Neural cell (in vitro differentiated cells): ENCODE data around the gene CNTN4. TPM values are rescaled to one million over a fixed set of nuclear protein-coding genes. Genes with fewer than 3 reads are reported as not detected.
A peak's percentile ranks its signal among the peaks of the same experiment; 100 is the strongest.

Source experiments
- H2AFZ ChIP-seq: fragments of 200-600, 300-800 bp; sonication (generic), shearing (Covaris generic); 2 replicates; pipeline ENCODE4 v1.6.0; 2014; ENCODE audit warnings: low read depth, mild to moderate bottlenecking, antibody characterized with exemption, low read length, moderate library complexity
- H3F3A ChIP-seq: fragments of 200-600 bp; shearing (Covaris generic); 2 replicates; pipeline ENCODE4 v1.6.1; 2016; ENCODE audit warnings: mild to moderate bottlenecking, moderate library complexity, mixed read lengths, antibody characterized with exemption, low read length; ENCODE audit not compliant: insufficient read depth, poor library complexity, severe bottlenecking
- H3K27ac ChIP-seq: fragments of 200-600, 300-800 bp; sonication (generic), shearing (Covaris generic); 2 replicates; pipeline ENCODE4 v1.5.1; 2014; ENCODE audit warnings: mild to moderate bottlenecking, low read length, moderate library complexity
- H3K27me3 ChIP-seq: fragments of 300-800, 200-600 bp; sonication (generic), shearing (Covaris generic); 2 replicates; pipeline ENCODE4 v1.6.0; 2014; ENCODE audit warnings: mild to moderate bottlenecking, low read depth, low read length, moderate library complexity; ENCODE audit not compliant: insufficient read depth
- H3K36me3 ChIP-seq: fragments of 300-800, 200-600 bp; sonication (generic), shearing (Covaris generic); 2 replicates; pipeline ENCODE4 v1.5.1; 2014; ENCODE audit warnings: mild to moderate bottlenecking, antibody characterized with exemption, low read length, moderate library complexity; ENCODE audit not compliant: insufficient read depth
- H3K4me2 ChIP-seq: fragments of 300-800, 200-600 bp; sonication (generic), shearing (Covaris generic); 2 replicates; pipeline ENCODE4 v1.6.0; 2014; ENCODE audit warnings: mild to moderate bottlenecking, low read length
- H3K4me3 ChIP-seq: fragments of 300-800, 200-600 bp; sonication (generic), shearing (Covaris generic); 2 replicates; pipeline ENCODE4 v1.5.1; 2014; ENCODE audit warnings: mild to moderate bottlenecking, low read length, moderate library complexity
- H3K79me2 ChIP-seq: fragments of 200-600 bp; shearing (Covaris generic); replicated peaks from 2 replicates; pipeline ENCODE4 v1.6.0; 2014; ENCODE audit warnings: mild to moderate bottlenecking, low read length, moderate library complexity; ENCODE audit not compliant: insufficient read depth
- H3K9ac ChIP-seq: fragments of 300-800, 200-600 bp; sonication (generic), shearing (Covaris generic); 2 replicates; pipeline ENCODE4 v1.6.1; 2016; ENCODE audit warnings: mild to moderate bottlenecking, low read length, mixed read lengths
- H3K9me2 ChIP-seq: fragments of 200-600 bp; shearing (Covaris generic); 2 replicates; pipeline ENCODE4 v1.6.1; 2016; ENCODE audit warnings: mild to moderate bottlenecking, low read length, mixed read lengths; ENCODE audit not compliant: insufficient read depth
- H3K9me3 ChIP-seq: fragments of 200-600, 300-800 bp; sonication (generic), shearing (Covaris generic); 2 replicates; pipeline ENCODE4 v1.6.1; 2016; ENCODE audit warnings: mild to moderate bottlenecking, mixed run types, low read length, moderate library complexity, mixed read lengths
- H4K20me1 ChIP-seq: fragments of 200-600 bp; shearing (Covaris generic); 2 replicates; pipeline ENCODE4 v1.6.1; 2016; ENCODE audit warnings: mild to moderate bottlenecking, mixed run types; ENCODE audit not compliant: insufficient read depth
- EP300 ChIP-seq: fragments of 450-650 bp; conservative IDR thresholded peaks from 2 replicates; pipeline ENCODE4 v1.6.1; 2014; ENCODE audit warnings: antibody characterized with exemption, mild to moderate bottlenecking, moderate library complexity; ENCODE audit not compliant: poor library complexity, severe bottlenecking
- EZH2 ChIP-seq: fragments of 200-600, 300-800 bp; shearing (Covaris generic), sonication (generic); IDR thresholded peaks from 2 replicates; pipeline ENCODE4 v1.6.1; 2014; ENCODE audit warnings: antibody characterized with exemption, low read length, borderline replicate concordance, mild to moderate bottlenecking; ENCODE audit not compliant: insufficient read depth, poor library complexity, severe bottlenecking
- MXI1 ChIP-seq: fragments of 450-650 bp; conservative IDR thresholded peaks from 2 replicates; pipeline ENCODE4 v1.6.1; 2014; ENCODE audit warnings: antibody characterized with exemption, mild to moderate bottlenecking; ENCODE audit not compliant: poor library complexity, severe bottlenecking
- POLR2AphosphoS5 ChIP-seq: IDR thresholded peaks from 2 replicates; pipeline ENCODE4 v1.6.1; 2012
- RAD21 ChIP-seq: fragments of 450-650 bp; conservative IDR thresholded peaks from 2 replicates; pipeline ENCODE4 v1.6.1; 2014; ENCODE audit warnings: antibody characterized with exemption, mild to moderate bottlenecking, moderate library complexity
- SMC3 ChIP-seq: fragments of 450-650 bp; conservative IDR thresholded peaks from 2 replicates; pipeline ENCODE4 v1.6.1; 2014; ENCODE audit warnings: antibody characterized with exemption, mild to moderate bottlenecking, moderate library complexity; ENCODE audit not compliant: poor library complexity
- TAF1 ChIP-seq: IDR thresholded peaks from 2 replicates; pipeline ENCODE4 v1.6.1; 2012; ENCODE audit warnings: low read depth
- polyA plus RNA-seq: library from polyadenylated mRNA; depleted of rRNA; stranded (reverse); fragments of >200 nt; gene quantifications from 2 replicates; pipeline ENCODE4 v1.2.3, GENCODE V29; 2014
- TF ChIP-seq, protein P1 (sequence below): IDR thresholded peaks from 2 replicates; pipeline ENCODE4 v1.6.1; 2012; ENCODE audit warnings: borderline replicate concordance
- TF ChIP-seq, protein P2 (sequence below): fragments of 450-650 bp; IDR thresholded peaks from 2 replicates; pipeline ENCODE4 v1.5.1; 2014; ENCODE audit warnings: antibody characterized with exemption, mild to moderate bottlenecking, moderate library complexity; ENCODE audit not compliant: poor library complexity, severe bottlenecking

CNTN4 gene
- polyA plus RNA-seq, 1 donor from 2014 or later: 10.6 TPM

DNA sequence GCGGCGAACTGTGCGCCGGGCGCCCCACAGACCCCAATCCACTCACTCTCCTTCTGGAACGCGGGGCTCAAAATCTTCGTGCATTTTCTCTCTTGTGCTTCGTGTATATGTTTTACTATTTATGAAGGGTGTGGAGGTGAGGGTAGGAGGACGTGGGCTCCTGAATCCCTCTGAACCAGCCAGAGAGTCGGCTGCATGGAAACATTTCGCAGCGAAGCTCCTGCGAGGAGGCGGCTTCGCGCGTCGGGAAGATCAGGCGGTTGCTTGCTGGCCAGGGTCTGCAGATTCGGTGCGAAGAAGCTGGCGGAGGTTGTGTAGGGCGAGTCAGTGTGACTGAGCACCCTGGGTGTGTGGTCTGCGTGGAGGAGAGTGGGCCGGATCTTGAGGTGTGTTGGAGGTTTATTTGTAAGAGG lies 1.1 kb downstream of the CNTN4 start:
- Histone ChIP-seq H3K27me3 (peaks cover 41% of the 10 kb centered on the region), H2AFZ (peak overlapping the region; percentile 16), H3F3A (peaks cover under 1% of the 10 kb centered on the region), H3K9ac (peak overlapping the region; percentile 49), H4K20me1 (no peaks in the 10 kb centered on the region), H3K9me2 (no peaks in the 10 kb centered on the region), H3K36me3 (no peaks in the 10 kb centered on the region), H3K4me3 (peak overlapping the region; percentile 79), H3K9me3 (no peaks in the 10 kb centered on the region), H3K4me2 (peak overlapping the region; percentile 26), H3K79me2 (peaks cover 3% of the 10 kb centered on the region), H3K27ac (no peak overlapping the region)
- TF ChIP-seq MXI1 (no peak), SMC3 (no peak), RAD21 (no peak), POLR2AphosphoS5 (no peak), TAF1 (no peak), EZH2 (no peak), EP300 (no peak)
- TF ChIP-seq, protein P1, sequence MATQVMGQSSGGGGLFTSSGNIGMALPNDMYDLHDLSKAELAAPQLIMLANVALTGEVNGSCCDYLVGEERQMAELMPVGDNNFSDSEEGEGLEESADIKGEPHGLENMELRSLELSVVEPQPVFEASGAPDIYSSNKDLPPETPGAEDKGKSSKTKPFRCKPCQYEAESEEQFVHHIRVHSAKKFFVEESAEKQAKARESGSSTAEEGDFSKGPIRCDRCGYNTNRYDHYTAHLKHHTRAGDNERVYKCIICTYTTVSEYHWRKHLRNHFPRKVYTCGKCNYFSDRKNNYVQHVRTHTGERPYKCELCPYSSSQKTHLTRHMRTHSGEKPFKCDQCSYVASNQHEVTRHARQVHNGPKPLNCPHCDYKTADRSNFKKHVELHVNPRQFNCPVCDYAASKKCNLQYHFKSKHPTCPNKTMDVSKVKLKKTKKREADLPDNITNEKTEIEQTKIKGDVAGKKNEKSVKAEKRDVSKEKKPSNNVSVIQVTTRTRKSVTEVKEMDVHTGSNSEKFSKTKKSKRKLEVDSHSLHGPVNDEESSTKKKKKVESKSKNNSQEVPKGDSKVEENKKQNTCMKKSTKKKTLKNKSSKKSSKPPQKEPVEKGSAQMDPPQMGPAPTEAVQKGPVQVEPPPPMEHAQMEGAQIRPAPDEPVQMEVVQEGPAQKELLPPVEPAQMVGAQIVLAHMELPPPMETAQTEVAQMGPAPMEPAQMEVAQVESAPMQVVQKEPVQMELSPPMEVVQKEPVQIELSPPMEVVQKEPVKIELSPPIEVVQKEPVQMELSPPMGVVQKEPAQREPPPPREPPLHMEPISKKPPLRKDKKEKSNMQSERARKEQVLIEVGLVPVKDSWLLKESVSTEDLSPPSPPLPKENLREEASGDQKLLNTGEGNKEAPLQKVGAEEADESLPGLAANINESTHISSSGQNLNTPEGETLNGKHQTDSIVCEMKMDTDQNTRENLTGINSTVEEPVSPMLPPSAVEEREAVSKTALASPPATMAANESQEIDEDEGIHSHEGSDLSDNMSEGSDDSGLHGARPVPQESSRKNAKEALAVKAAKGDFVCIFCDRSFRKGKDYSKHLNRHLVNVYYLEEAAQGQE: no peak
- TF ChIP-seq, protein P2, sequence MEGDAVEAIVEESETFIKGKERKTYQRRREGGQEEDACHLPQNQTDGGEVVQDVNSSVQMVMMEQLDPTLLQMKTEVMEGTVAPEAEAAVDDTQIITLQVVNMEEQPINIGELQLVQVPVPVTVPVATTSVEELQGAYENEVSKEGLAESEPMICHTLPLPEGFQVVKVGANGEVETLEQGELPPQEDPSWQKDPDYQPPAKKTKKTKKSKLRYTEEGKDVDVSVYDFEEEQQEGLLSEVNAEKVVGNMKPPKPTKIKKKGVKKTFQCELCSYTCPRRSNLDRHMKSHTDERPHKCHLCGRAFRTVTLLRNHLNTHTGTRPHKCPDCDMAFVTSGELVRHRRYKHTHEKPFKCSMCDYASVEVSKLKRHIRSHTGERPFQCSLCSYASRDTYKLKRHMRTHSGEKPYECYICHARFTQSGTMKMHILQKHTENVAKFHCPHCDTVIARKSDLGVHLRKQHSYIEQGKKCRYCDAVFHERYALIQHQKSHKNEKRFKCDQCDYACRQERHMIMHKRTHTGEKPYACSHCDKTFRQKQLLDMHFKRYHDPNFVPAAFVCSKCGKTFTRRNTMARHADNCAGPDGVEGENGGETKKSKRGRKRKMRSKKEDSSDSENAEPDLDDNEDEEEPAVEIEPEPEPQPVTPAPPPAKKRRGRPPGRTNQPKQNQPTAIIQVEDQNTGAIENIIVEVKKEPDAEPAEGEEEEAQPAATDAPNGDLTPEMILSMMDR: no peak

DNA sequence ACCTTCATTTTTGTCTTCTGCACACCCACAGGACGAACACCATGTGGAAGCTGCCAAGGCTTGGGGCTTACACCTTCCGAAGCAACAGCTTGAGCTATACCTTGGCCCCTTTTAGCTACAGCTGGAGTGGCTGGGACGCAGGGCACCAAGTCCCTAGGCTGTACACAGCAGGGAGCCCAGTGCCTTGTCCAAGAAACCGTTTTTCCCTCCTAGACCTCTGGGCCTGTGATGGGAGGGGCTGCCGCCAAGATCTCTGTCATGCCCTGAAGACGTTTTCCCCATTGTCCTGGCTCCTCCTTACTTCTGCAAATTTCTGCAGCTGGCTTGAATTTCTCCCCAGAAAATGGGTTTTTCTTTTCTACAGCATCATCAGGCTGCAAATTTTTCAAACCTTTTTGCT lies 7.8 kb downstream of the CNTN4 start:
- H3K9me2 ChIP-seq: no peaks in the 10 kb centered on the region
- peaks cover 9% of the 10 kb centered on the region for H3K27me3 ChIP-seq
- H3K4me2 ChIP-seq: no peak overlapping the region
- H3K9me3 ChIP-seq: no peaks in the 10 kb centered on the region
- no peaks in the 10 kb centered on the region for H4K20me1 ChIP-seq
- no peaks in the 10 kb centered on the region for H3F3A ChIP-seq
- no peak overlapping the region for H2AFZ ChIP-seq
- TF ChIP-seq RAD21: no peak
- TF ChIP-seq, protein P2: no peak
- TF ChIP-seq MXI1: no peak
- no peak for TF ChIP-seq EZH2
- H3K36me3 ChIP-seq: no peaks in the 10 kb centered on the region
- no peak overlapping the region for H3K27ac ChIP-seq
- H3K9ac ChIP-seq: no peak overlapping the region
- H3K4me3 ChIP-seq: no peak overlapping the region
- H3K79me2 ChIP-seq: peaks cover 3% of the 10 kb centered on the region
